Posterior vena cava (tissue), 2 donors: ENCODE results near the gene LYPD6B. TPM values are rescaled to one million over a fixed set of nuclear protein-coding genes. Genes with fewer than 3 reads are reported as not detected.

Source experiments
- DNase-seq: peaks from one replicate; pipeline ENCODE4 v3.0.0-alpha.2; 2020; ENCODE audit warnings: low spot score
- intact Hi-C, 2 donors: fragments of 100-400 bp; cut with DNase I; formaldehyde crosslinking; loops; one replicate each; pipeline versions ENCODE4 v1.14.1 to v1.14.2; 2022 to 2023
- total RNA-seq, 2 donors: library from RNA; stranded (reverse); fragmentation: NEBNext Ultra II Directional; extraction: Animal tissue kit (Norgen Biotek cat#: 25700); gene quantifications; one replicate each; pipeline ENCODE4 v1.2.1, GENCODE V29; 2021
- donor health status: DM: yes; HTN: yes; CAD: no.
- donor health status: DM: yes; HTN: yes; CAD: no.

Gene LYPD6B
- total RNA-seq, 2 donors from 2014 or later = not detected

GRCh38 chr2:149094217-149095015 is 55.9 kb downstream of the LYPD6B start:
- intact Hi-C loops = no loop called here
- no peak for DNase-seq

- no peak for DNase-seq
- intact Hi-C loops = no loop called here
Observed at GRCh38 chr2:149098701-149099100, 60.2 kb downstream of the LYPD6B start.

GRCh38 chr2:149099298-149099697 is 60.8 kb downstream of the LYPD6B start:
- intact Hi-C loops = no loop called here
- no peak for DNase-seq

GRCh38 chr2:149100739-149101699 is 62.5 kb downstream of the LYPD6B start:
- no peak for DNase-seq
- intact Hi-C loops = no loop called here

- intact Hi-C loops = no loop called here
- DNase-seq = no peak
Observed at GRCh38 chr2:149101818-149102217, 63.3 kb downstream of the LYPD6B start.

- no peak for DNase-seq
- intact Hi-C loops = no loop called here
Observed at GRCh38 chr2:149103081-149103620, 64.7 kb downstream of the LYPD6B start.

- no peak for DNase-seq
- intact Hi-C loops = no loop called here
Observed at GRCh38 chr2:149104221-149104620, 65.7 kb downstream of the LYPD6B start.

GRCh38 chr2:149112068-149112467 is 73.6 kb downstream of the LYPD6B start:
- intact Hi-C loops = no loop called here
- no peak for DNase-seq

- DNase-seq = no peak
- intact Hi-C loops = no loop called here
Observed at GRCh38 chr2:149112713-149113112, 74.2 kb downstream of the LYPD6B start.

- intact Hi-C loops = no loop called here
- DNase-seq = no peak
Observed at GRCh38 chr2:149115781-149116180, 77.3 kb downstream of the LYPD6B start.

GRCh38 chr2:149119368-149119767 is 80.9 kb downstream of the LYPD6B start:
- intact Hi-C loops = no loop called here
- DNase-seq = no peak

- intact Hi-C loops = no loop called here
Observed at GRCh38 chr2:149122516-149122915, 84.0 kb downstream of the LYPD6B start.

GRCh38 chr2:149125031-149125725 is 86.7 kb downstream of the LYPD6B start:
- DNase-seq = no peak
- intact Hi-C loops = no loop called here

More at GRCh38 chr2:149122516-149122915, 84.0 kb downstream of the LYPD6B start:
- DNase-seq = no peak

- intact Hi-C loops = no loop called here
- DNase-seq = no peak
Observed at GRCh38 chr2:149129433-149129832, 90.9 kb downstream of the LYPD6B start.

GRCh38 chr2:149132339-149132738 is 93.8 kb downstream of the LYPD6B start:
- DNase-seq = no peak

GRCh38 chr2:149132901-149133300 is 94.4 kb downstream of the LYPD6B start:
- no peak for DNase-seq
- intact Hi-C loops = no loop called here

More at GRCh38 chr2:149132339-149132738, 93.8 kb downstream of the LYPD6B start:
- intact Hi-C loops = no loop called here

GRCh38 chr2:149134335-149134923 is 95.9 kb downstream of the LYPD6B start:
- intact Hi-C loops = no loop called here
- DNase-seq = no peak

GRCh38 chr2:149136111-149136510 is 97.6 kb downstream of the LYPD6B start:
- DNase-seq = no peak
- intact Hi-C loops = no loop called here

GRCh38 chr2:149141046-149141445 is 102.5 kb downstream of the LYPD6B start:
- no peak for DNase-seq
- intact Hi-C loops = no loop called here
